Amniotic stem cell (primary cell): Measurements from ENCODE around the gene TCIRG1.

Experiments
- DNase-seq: peaks from one replicate; lab custom pipeline; 2025; lab: John Stamatoyannopoulos, UW

TCIRG1 gene

DNA sequence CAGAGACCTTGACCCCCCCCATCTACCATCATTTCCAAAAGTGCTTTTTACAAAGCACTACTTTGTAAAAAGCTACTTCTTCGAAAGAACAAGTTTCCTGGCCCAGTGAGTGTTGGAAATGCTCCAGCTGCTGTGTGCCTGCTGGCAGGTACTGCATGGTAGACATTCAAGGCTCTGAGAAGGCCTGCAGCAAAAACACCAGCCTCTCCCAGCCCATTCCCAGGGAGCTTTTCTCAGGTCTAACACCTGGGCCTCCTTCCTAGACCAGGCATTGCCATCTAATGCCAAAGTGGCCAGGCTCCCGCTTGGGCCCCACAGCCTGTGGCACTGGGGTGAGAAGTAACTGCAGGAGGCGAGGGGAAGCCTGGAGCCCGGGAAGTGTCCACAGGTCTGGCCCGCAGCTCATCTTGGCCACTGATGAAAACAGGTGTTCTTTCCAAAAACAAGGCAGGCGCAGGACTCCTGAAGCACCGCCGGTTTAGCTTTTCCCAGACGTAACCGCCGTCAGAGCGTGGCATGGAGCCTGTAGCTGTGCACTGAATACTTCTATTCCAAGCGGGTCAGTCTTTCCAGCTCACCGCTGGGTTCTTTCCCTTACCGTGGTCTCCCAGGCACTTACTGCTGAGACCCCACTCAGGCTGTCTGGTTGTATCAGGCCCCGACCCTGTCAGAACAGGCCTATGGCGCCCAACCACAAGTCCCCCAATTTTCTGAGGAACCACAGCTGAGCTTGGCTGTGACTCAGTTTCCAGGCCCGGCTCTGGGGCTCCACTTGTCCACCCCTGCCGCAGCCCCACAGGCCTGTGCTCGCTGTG is 1.2 kb upstream of the TCIRG1 start:
- no peak for DNase-seq

- DNase-seq, result no peak
These were observed 553 bp upstream of the TCIRG1 start for GRCh38 chr11:68038226-68038717.

DNA sequence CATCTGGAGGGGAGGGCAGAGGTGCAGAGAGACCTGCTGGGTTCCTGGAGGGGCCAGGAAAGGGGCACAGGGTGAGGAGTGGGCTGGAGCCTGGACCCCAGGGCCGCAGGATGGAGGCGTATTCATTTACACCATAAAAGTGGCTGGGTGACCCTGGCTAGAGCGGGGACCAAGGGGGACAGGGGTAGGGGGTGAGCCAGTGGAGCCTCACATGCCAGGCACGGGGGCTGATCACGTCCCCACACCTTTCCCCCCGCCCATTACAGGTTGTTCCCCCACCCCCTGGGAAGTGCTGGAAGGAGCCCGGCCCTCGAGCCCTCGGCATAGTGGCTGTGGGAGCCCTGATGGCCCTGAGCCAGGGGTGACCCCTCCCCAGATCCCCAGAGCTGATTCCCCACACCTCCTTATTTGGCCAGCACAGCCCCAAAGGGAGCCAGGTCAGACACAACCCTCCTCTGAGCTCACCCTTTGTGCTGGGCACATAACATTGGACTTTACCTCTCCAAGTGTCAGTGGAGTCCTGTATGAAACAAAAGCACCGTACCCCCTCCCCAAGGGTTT is 781 bp downstream of the TCIRG1 start:
- DNase-seq, result no peak

DNA sequence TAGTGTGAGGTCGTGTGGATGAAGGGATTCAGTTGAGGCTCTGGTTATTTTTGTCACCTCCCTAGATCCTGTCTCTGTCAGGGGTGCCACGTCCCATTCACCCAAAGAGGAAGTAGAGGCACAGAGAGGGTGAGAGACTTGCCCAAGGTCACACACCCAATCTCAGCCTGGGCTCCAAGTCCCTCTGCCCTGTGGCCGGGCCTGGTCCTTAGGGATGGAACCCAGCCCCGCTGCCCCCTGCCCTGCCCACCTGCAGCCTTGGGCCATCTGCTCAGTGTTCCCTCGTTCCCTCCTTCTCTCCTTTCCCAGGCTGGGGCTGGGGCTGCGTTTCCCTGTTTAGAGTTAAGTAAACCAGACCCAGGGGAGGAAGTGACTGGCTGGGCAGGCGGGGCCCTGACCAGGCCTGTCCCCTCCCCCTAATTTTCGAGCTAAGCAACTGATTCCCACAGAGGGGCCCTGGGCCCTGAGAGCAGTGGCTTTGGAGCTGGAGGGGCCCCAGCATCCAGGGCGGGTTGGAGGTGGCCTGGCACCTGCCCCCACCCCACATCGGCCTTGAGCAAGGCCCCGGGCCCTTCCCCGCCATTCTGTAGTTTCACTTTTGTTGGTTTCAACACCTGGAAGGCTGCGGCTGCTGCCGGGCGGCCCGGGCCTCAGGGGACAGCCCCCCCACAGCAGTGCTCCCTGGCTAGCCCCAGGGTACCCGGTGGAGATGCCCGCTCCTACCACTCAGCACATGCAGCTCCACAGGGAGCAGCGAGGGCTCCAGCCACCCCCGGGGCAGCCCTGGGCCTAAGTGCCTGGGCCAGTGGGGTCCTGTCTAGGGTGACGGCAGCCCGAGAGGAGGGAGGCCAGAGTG is 1.5 kb downstream of the TCIRG1 start:
- DNase-seq, result peak; percentile 17

DNA sequence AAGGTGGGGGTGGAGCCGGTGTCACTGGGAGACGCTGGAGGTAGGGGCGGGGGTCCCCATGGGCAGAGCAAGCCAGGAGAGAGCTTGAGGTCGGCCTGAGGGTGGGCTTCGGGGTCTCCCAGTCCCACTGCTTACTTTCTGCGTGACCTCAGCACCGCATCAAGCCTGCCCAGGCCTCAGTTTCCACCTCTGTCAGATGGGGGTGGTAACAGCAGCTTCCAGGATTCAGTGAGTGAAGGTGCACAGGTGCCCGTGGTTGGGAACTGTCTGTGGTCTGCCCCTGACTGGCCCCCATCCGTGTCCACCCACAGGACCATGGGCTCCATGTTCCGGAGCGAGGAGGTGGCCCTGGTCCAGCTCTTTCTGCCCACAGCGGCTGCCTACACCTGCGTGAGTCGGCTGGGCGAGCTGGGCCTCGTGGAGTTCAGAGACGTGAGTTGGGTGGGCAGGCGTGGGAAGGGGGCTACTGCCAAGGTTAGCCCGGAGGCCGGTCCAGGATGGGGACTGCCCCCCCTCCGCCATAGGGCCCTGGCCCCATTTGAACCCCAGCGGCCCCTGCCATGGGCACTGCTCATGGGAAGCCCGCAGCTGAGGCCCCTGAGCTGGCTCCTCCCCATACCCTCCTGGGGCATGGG is 2.2 kb downstream of the TCIRG1 start:
- no peak for DNase-seq

GRCh38 chr11:68041617-68042218 is 2.9 kb downstream of the TCIRG1 start:
- no peak for DNase-seq

GRCh38 chr11:68042219-68043028 is 3.6 kb downstream of the TCIRG1 start:
- DNase-seq, result no peak

- DNase-seq, result no peak
These were observed 4.2 kb downstream of the TCIRG1 start for GRCh38 chr11:68043029-68043348.

GRCh38 chr11:68043349-68044144 is 4.7 kb downstream of the TCIRG1 start:
- no peak for DNase-seq

- DNase-seq, result no peak
These were observed 5.5 kb downstream of the TCIRG1 start for GRCh38 chr11:68044145-68044813.

GRCh38 chr11:68044898-68045351 is 6.1 kb downstream of the TCIRG1 start:
- DNase-seq, result no peak

- no peak for DNase-seq
These were observed 8.8 kb downstream of the TCIRG1 start for GRCh38 chr11:68047437-68048290.

DNA sequence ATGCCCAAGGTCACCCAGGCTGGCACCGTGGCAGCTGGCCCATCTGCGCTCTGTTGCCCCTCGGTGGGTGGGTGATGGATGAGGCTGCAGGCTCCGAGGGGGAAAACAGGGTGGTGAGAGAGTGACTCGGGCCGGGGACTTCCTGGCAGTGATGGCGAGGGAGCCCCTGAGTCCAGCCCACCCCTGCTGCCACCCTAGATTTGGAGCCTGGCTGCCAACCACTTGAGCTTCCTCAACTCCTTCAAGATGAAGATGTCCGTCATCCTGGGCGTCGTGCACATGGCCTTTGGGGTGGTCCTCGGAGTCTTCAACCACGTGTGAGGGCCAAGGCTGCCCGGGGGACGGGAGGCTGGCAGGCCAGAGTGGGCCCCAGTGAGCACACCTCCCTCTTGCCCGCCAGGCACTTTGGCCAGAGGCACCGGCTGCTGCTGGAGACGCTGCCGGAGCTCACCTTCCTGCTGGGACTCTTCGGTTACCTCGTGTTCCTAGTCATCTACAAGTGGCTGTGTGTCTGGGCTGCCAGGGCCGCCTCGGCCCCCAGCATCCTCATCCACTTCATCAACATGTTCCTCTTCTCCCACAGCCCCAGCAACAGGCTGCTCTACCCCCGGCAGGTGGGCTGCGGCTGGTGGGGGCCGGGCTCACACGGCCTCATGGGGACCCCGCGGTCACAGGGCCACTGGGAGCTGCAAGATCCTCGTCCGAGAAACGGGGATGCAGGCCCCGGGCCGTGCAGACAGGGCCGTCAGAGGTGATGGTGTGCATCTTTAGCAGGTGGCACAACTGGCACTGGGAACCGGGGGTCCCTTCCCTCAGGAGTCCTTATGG is 10.1 kb downstream of the TCIRG1 start:
- no peak for DNase-seq

DNA sequence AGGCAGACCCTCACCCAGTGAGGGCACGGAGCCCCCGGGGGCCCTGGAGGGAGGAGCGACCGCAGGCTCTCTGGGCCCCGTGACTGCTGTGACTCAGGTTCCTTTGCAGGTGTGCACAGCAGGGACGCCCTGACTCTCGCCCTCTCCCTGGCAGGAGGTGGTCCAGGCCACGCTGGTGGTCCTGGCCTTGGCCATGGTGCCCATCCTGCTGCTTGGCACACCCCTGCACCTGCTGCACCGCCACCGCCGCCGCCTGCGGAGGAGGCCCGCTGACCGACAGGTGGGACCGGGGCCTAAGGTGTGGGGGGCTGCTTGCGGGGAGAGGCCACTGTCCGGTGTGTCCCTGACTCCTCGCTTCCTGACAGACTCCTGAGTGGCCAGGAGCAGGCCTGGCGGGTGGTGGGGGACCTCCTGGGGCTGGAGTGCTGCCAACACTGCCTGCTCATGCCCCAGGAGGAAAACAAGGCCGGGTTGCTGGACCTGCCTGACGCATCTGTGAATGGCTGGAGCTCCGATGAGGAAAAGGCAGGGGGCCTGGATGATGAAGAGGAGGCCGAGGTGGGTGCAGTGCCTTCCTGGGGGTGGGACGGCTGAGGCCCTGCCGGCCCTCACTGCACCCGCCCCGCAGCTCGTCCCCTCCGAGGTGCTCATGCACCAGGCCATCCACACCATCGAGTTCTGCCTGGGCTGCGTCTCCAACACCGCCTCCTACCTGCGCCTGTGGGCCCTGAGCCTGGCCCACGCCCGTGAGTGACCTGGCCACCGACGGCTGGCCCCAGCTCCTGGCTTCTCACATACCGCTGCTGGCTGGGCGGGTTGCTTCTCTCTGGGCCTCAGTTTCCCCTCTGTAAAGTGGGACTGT is 10.9 kb downstream of the TCIRG1 start:
- DNase-seq, result no peak

GRCh38 chr11:68050371-68050841 is 11.6 kb downstream of the TCIRG1 start:
- no peak for DNase-seq
